ENCODE results near the gene LRRC31. TPM values are rescaled to one million over a fixed set of nuclear protein-coding genes. Genes with fewer than 3 reads are reported as not detected.

LRRC31 gene
- total RNA-seq, 1 experiment from 2014 or later, result not detected

- Histone ChIP-seq H3K79me2 (ENCODE audit: low read length) (no peaks in the 10 kb centered on the region), H3K9me2 (replicated peaks; ENCODE audit: insufficient read depth, low read length) (no peaks in the 10 kb centered on the region), H3K9me3 (ENCODE audit: low read length) (no peaks in the 10 kb centered on the region), H4K20me1 (ENCODE audit: insufficient read depth, low read depth, low read length) (no peaks in the 10 kb centered on the region), H3K27me3 (ENCODE audit: low read length) (no peaks in the 10 kb centered on the region), H3K36me3 (ENCODE audit: insufficient read depth, low read length) (no peaks in the 10 kb centered on the region), H3K4me2 (ENCODE audit: low read depth, low read length, poor library complexity, severe bottlenecking) (no peak overlapping the region), H3K4me3 (ENCODE audit: low read length) (no peak overlapping the region), H3K4me1 (ENCODE audit: low read length) (peaks cover 12% of the 10 kb centered on the region), H2AFZ (ENCODE audit: low read length) (no peak overlapping the region), H3K9ac (ENCODE audit: low read length) (no peak overlapping the region), H3K27ac (ENCODE audit: low read length) (no peak overlapping the region)
- no peak for DNase-seq
These were observed 27.5 kb upstream of the LRRC31 start for GRCh38 chr3:169897284-169897683.

- Histone ChIP-seq H3K9me2 (replicated peaks; ENCODE audit: insufficient read depth, low read length) (no peaks in the 10 kb centered on the region), H3K27me3 (ENCODE audit: low read length) (no peaks in the 10 kb centered on the region), H3K36me3 (ENCODE audit: insufficient read depth, low read length) (no peaks in the 10 kb centered on the region), H3K27ac (ENCODE audit: low read length) (no peak overlapping the region), H3K9me3 (ENCODE audit: low read length) (no peaks in the 10 kb centered on the region), H3K4me3 (ENCODE audit: low read length) (no peak overlapping the region), H4K20me1 (ENCODE audit: insufficient read depth, low read depth, low read length) (no peaks in the 10 kb centered on the region), H3K9ac (ENCODE audit: low read length) (no peak overlapping the region), H3K4me1 (ENCODE audit: low read length) (peaks cover 18% of the 10 kb centered on the region), H3K4me2 (ENCODE audit: low read depth, low read length, poor library complexity, severe bottlenecking) (no peak overlapping the region), H2AFZ (ENCODE audit: low read length) (no peak overlapping the region), H3K79me2 (ENCODE audit: low read length) (no peaks in the 10 kb centered on the region)
- no peak for DNase-seq
These were observed 25.3 kb upstream of the LRRC31 start for GRCh38 chr3:169895072-169895471.

GRCh38 chr3:169894110-169894509 is 24.4 kb upstream of the LRRC31 start:
- H3K4me1 ChIP-seq (ENCODE audit: low read length), result peaks cover 18% of the 10 kb centered on the region
- no peak overlapping the region for H3K4me2 ChIP-seq (ENCODE audit: low read depth, low read length, poor library complexity, severe bottlenecking)
- no peak for DNase-seq
- no peak overlapping the region for H3K4me3 ChIP-seq (ENCODE audit: low read length)
- no peak overlapping the region for H3K27ac ChIP-seq (ENCODE audit: low read length)
- H3K27me3 ChIP-seq (ENCODE audit: low read length), result no peaks in the 10 kb centered on the region
- H3K36me3 ChIP-seq (ENCODE audit: insufficient read depth, low read length), result no peaks in the 10 kb centered on the region
- H3K9me3 ChIP-seq (ENCODE audit: low read length), result no peaks in the 10 kb centered on the region
- no peaks in the 10 kb centered on the region for H3K9me2 ChIP-seq (replicated peaks; ENCODE audit: insufficient read depth, low read length)
- H2AFZ ChIP-seq (ENCODE audit: low read length), result no peak overlapping the region
- H3K9ac ChIP-seq (ENCODE audit: low read length), result no peak overlapping the region
- H3K79me2 ChIP-seq (ENCODE audit: low read length), result no peaks in the 10 kb centered on the region
- no peaks in the 10 kb centered on the region for H4K20me1 ChIP-seq (ENCODE audit: insufficient read depth, low read depth, low read length)

- Histone ChIP-seq H3K9me2 (replicated peaks; ENCODE audit: insufficient read depth, low read length) (no peaks in the 10 kb centered on the region), H4K20me1 (ENCODE audit: insufficient read depth, low read depth, low read length) (no peaks in the 10 kb centered on the region), H3K4me2 (ENCODE audit: low read depth, low read length, poor library complexity, severe bottlenecking) (no peak overlapping the region), H3K4me1 (ENCODE audit: low read length) (peaks cover 12% of the 10 kb centered on the region), H3K9me3 (ENCODE audit: low read length) (no peaks in the 10 kb centered on the region), H3K79me2 (ENCODE audit: low read length) (no peaks in the 10 kb centered on the region), H3K27me3 (ENCODE audit: low read length) (no peaks in the 10 kb centered on the region), H3K9ac (ENCODE audit: low read length) (no peak overlapping the region), H3K4me3 (ENCODE audit: low read length) (no peak overlapping the region), H3K27ac (ENCODE audit: low read length) (no peak overlapping the region), H2AFZ (ENCODE audit: low read length) (no peak overlapping the region), H3K36me3 (ENCODE audit: insufficient read depth, low read length) (no peaks in the 10 kb centered on the region)
- no peak for DNase-seq
These were observed 22.2 kb upstream of the LRRC31 start for GRCh38 chr3:169891886-169892285.

GRCh38 chr3:169886671-169887070 is 16.9 kb upstream of the LRRC31 start:
- Histone ChIP-seq H3K36me3 (ENCODE audit: insufficient read depth, low read length) (no peaks in the 10 kb centered on the region), H3K9me3 (ENCODE audit: low read length) (no peaks in the 10 kb centered on the region), H3K27me3 (ENCODE audit: low read length) (no peaks in the 10 kb centered on the region), H3K4me3 (ENCODE audit: low read length) (no peak overlapping the region), H3K9me2 (replicated peaks; ENCODE audit: insufficient read depth, low read length) (no peaks in the 10 kb centered on the region), H4K20me1 (ENCODE audit: insufficient read depth, low read depth, low read length) (no peaks in the 10 kb centered on the region), H3K79me2 (ENCODE audit: low read length) (no peaks in the 10 kb centered on the region), H3K4me1 (ENCODE audit: low read length) (peaks cover 16% of the 10 kb centered on the region), H3K27ac (ENCODE audit: low read length) (no peak overlapping the region), H3K4me2 (ENCODE audit: low read depth, low read length, poor library complexity, severe bottlenecking) (peak overlapping the region; percentile 43), H2AFZ (ENCODE audit: low read length) (peak overlapping the region; percentile 59; the same call in 1 of the 2 replicates), H3K9ac (ENCODE audit: low read length) (no peak overlapping the region)
- no peak for DNase-seq

GRCh38 chr3:169880576-169881250 is 11.0 kb upstream of the LRRC31 start:
- Histone ChIP-seq H3K9me3 (ENCODE audit: low read length) (no peaks in the 10 kb centered on the region), H3K9ac (ENCODE audit: low read length) (no peak overlapping the region), H4K20me1 (ENCODE audit: insufficient read depth, low read depth, low read length) (no peaks in the 10 kb centered on the region), H3K27me3 (ENCODE audit: low read length) (no peaks in the 10 kb centered on the region), H3K9me2 (replicated peaks; ENCODE audit: insufficient read depth, low read length) (no peaks in the 10 kb centered on the region), H3K4me2 (ENCODE audit: low read depth, low read length, poor library complexity, severe bottlenecking) (no peak overlapping the region), H2AFZ (ENCODE audit: low read length) (peak overlapping the region; percentile 75; the same call in 1 of the 2 replicates), H3K79me2 (ENCODE audit: low read length) (no peaks in the 10 kb centered on the region), H3K27ac (ENCODE audit: low read length) (no peak overlapping the region), H3K36me3 (ENCODE audit: insufficient read depth, low read length) (no peaks in the 10 kb centered on the region), H3K4me3 (ENCODE audit: low read length) (no peak overlapping the region), H3K4me1 (ENCODE audit: low read length) (peaks cover 14% of the 10 kb centered on the region)
- no peak for DNase-seq

- Histone ChIP-seq H3K4me1 (ENCODE audit: low read length) (peaks cover 12% of the 10 kb centered on the region), H3K9me3 (ENCODE audit: low read length) (no peaks in the 10 kb centered on the region), H3K27ac (ENCODE audit: low read length) (no peak overlapping the region), H3K9ac (ENCODE audit: low read length) (no peak overlapping the region), H3K4me2 (ENCODE audit: low read depth, low read length, poor library complexity, severe bottlenecking) (no peak overlapping the region), H4K20me1 (ENCODE audit: insufficient read depth, low read depth, low read length) (no peaks in the 10 kb centered on the region), H3K27me3 (ENCODE audit: low read length) (no peaks in the 10 kb centered on the region), H3K9me2 (replicated peaks; ENCODE audit: insufficient read depth, low read length) (no peaks in the 10 kb centered on the region), H3K4me3 (ENCODE audit: low read length) (no peak overlapping the region), H3K36me3 (ENCODE audit: insufficient read depth, low read length) (no peaks in the 10 kb centered on the region), H2AFZ (ENCODE audit: low read length) (peak overlapping the region; percentile 58; the same call in 1 of the 2 replicates), H3K79me2 (ENCODE audit: low read length) (no peaks in the 10 kb centered on the region)
- DNase-seq, result no peak
These were observed 10.3 kb upstream of the LRRC31 start for GRCh38 chr3:169879845-169880575.

GRCh38 chr3:169879013-169879557 is 9.3 kb upstream of the LRRC31 start:
- no peak overlapping the region for H3K4me3 ChIP-seq (ENCODE audit: low read length)
- H3K36me3 ChIP-seq (ENCODE audit: insufficient read depth, low read length), result no peaks in the 10 kb centered on the region
- H3K4me2 ChIP-seq (ENCODE audit: low read depth, low read length, poor library complexity, severe bottlenecking), result no peak overlapping the region
- H4K20me1 ChIP-seq (ENCODE audit: insufficient read depth, low read depth, low read length), result no peaks in the 10 kb centered on the region
- H3K79me2 ChIP-seq (ENCODE audit: low read length), result no peaks in the 10 kb centered on the region
- H3K9ac ChIP-seq (ENCODE audit: low read length), result no peak overlapping the region
- no peak for DNase-seq
- no peaks in the 10 kb centered on the region for H3K9me2 ChIP-seq (replicated peaks; ENCODE audit: insufficient read depth, low read length)
- H3K27me3 ChIP-seq (ENCODE audit: low read length), result no peaks in the 10 kb centered on the region
- no peak overlapping the region for H3K27ac ChIP-seq (ENCODE audit: low read length)
- H3K4me1 ChIP-seq (ENCODE audit: low read length), result peaks cover 12% of the 10 kb centered on the region
- H2AFZ ChIP-seq (ENCODE audit: low read length), result no peak overlapping the region
- no peaks in the 10 kb centered on the region for H3K9me3 ChIP-seq (ENCODE audit: low read length)
